ENCODE data around the gene RETREG2. TPM values are rescaled to one million over a fixed set of nuclear protein-coding genes. Genes with fewer than 3 reads are reported as not detected.

RETREG2 gene
- 70.3 and 88.3 TPM in 2 replicates for total RNA-seq (2014; rRNA removed)
- 85.3 TPM for polyA plus RNA-seq (2012)

- DNase-seq (ENCODE audit: low read depth), result peak; percentile 85
Observed at GRCh38 chr2:219177552-219178376, at the start of gene RETREG2. Gene RETREG2 (plus strand): TSS chr2:219178275. CDS start chr2:219178353, 78 bp downstream.

GRCh38 chr2:219128396-219128795 is 49.7 kb upstream of the RETREG2 start:
- DNase-seq (ENCODE audit: low read depth), result no peak

GRCh38 chr2:219129589-219129988 is 48.5 kb upstream of the RETREG2 start:
- no peak for DNase-seq (ENCODE audit: low read depth)

- no peak for DNase-seq (ENCODE audit: low read depth)
Observed at GRCh38 chr2:219131327-219131726, 46.7 kb upstream of the RETREG2 start.

GRCh38 chr2:219131744-219132143 is 46.3 kb upstream of the RETREG2 start:
- no peak for DNase-seq (ENCODE audit: low read depth)

GRCh38 chr2:219133976-219134375 is 44.1 kb upstream of the RETREG2 start:
- no peak for DNase-seq (ENCODE audit: low read depth)

GRCh38 chr2:219140722-219141121 is 37.4 kb upstream of the RETREG2 start:
- no peak for DNase-seq (ENCODE audit: low read depth)

- DNase-seq (ENCODE audit: low read depth), result peak; percentile 95
Observed at GRCh38 chr2:219142329-219142728, 35.7 kb upstream of the RETREG2 start.

- DNase-seq (ENCODE audit: low read depth), result no peak
Observed at GRCh38 chr2:219149667-219150066, 28.4 kb upstream of the RETREG2 start.

GRCh38 chr2:219155054-219155644 is 22.9 kb upstream of the RETREG2 start:
- DNase-seq (ENCODE audit: low read depth), result peak; percentile 71

- DNase-seq (ENCODE audit: low read depth), result no peak
Observed at GRCh38 chr2:219157396-219157795, 20.7 kb upstream of the RETREG2 start.

- DNase-seq (ENCODE audit: low read depth), result no peak
Observed at GRCh38 chr2:219158025-219158424, 20.1 kb upstream of the RETREG2 start.

- no peak for DNase-seq (ENCODE audit: low read depth)
Observed at GRCh38 chr2:219158586-219158985, 19.5 kb upstream of the RETREG2 start.

GRCh38 chr2:219159771-219160185 is 18.3 kb upstream of the RETREG2 start:
- DNase-seq (ENCODE audit: low read depth), result peak; percentile 14

GRCh38 chr2:219160186-219161017 is 17.7 kb upstream of the RETREG2 start, which contains the start of gene NHEJ1:
Gene NHEJ1 (minus strand): TSS chr2:219160815. CDS start chr2:219158362, 2,453 bp downstream.
- peak; percentile 91 for DNase-seq (ENCODE audit: low read depth)

- DNase-seq (ENCODE audit: low read depth), result no peak
Observed at GRCh38 chr2:219161097-219161496, 17.0 kb upstream of the RETREG2 start.

- no peak for DNase-seq (ENCODE audit: low read depth)
Observed at GRCh38 chr2:219163156-219163555, 14.9 kb upstream of the RETREG2 start.

- no peak for DNase-seq (ENCODE audit: low read depth)
Observed at GRCh38 chr2:219165058-219165911, 12.8 kb upstream of the RETREG2 start.

- no peak for DNase-seq (ENCODE audit: low read depth)
Observed at GRCh38 chr2:219167997-219168396, 10.1 kb upstream of the RETREG2 start.

GRCh38 chr2:219168526-219168925 is 9.5 kb upstream of the RETREG2 start:
- no peak for DNase-seq (ENCODE audit: low read depth)

- DNase-seq (ENCODE audit: low read depth), result no peak
Observed at GRCh38 chr2:219168932-219169331, 9.1 kb upstream of the RETREG2 start.

Measured in LHCN-M2 (cell line).